ENCODE results near the gene SND1.

SND1 gene

DNA sequence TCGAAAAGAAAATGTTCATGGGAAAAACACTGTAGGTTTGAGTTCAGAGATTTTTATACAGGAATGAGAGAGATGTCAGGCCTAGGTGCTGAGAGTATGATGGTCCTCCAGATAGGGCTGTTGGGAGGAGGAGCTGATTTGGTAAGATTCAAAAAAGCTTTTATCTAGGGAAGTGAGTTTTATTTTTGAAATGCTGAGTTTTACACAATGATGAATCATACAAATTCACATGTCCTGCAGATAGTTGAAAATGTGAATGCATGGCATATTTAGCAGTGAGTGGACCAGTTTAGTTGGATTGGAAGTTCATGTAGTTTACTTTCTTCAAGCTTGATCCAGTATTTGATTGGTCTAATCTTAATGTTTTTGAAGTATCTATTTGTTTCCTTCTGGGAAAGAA lies 224.4 kb downstream of the SND1 start:
- DNase-seq, result peak; percentile 75

DNA sequence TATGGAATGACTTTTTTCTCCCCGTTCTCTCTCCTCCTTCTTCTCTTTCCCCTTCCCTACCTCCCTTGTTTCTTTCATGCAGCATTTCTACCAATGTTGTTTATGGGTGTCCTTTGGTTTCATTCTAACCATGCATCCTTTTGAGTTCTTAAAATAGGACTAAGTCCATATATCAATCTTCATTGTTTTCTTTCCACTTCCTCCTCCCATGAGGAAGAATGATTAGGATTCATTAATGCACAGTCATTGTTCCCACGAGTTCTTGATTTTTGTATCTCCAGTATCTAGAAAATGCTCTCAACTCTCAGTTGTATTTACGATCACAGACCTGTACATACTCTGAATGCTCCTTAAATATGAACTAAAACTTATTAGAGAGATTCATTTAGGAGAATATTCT lies 226.0 kb downstream of the SND1 start:
- peak; percentile 40 for DNase-seq

DNA sequence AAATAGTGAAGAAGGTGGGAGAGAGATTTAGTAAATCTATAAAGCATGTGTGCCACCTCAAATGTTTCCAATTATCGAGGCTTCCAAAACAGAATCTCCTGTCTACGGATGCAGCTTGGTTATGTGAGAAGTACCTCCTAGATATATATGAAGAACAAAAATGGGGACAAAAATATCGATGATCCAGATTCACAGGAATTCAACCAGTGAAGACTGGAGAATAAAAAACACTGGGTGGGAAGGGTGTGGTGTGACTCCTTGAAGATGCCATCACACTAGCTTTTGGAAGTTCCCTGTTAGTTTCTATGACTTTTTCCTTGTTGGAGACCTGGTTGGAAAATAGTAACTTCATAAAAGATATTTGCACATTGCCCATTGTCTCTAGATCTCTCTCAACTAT lies 226.8 kb downstream of the SND1 start:
- DNase-seq, result no peak

- DNase-seq, result no peak
Measured at GRCh38 chr7:127879436-127879835, 227.4 kb downstream of the SND1 start.

DNA sequence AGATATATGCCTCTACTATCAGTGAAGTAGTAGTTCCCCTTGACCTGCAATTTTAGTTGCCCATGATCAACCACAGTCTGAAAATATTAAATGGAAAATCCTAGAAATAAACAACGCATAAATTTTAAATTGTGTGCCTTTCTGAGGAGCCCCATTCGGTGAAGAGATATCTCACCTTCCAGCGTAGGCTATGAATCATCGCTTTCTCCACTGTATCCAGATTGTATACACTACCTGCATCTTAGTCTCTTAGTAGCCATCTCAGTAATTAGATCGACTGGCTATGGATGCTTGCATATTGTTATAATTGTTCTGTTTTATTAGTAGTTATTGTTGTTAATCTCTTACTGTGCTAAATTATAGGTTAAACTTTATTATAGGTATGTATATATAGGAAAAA lies 227.9 kb downstream of the SND1 start:
- DNase-seq, result no peak

GRCh38 chr7:127880454-127880853 lies 228.5 kb downstream of the SND1 start:
- DNase-seq, result no peak

DNA sequence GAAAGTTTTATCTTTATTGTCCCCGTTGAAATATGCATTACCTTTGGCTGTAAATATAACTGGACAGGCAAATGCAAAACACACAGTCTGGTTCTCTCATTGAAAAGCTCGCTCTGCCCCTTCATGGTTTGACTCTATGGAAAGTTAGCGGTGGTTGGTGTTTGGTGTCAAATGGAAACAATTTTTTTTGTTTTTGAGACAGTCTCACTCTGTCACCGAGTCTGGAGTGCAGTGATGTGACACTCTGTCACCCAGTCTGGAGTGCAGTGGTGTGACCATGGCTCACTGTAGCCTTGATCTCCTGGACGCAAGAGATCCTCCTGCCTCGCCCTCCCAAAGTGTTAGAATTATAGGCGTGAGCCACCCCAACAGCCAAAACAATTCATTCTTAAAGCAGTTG lies 229.6 kb downstream of the SND1 start:
- no peak for DNase-seq

- DNase-seq, result no peak
Measured at GRCh38 chr7:127882313-127882920, 230.4 kb downstream of the SND1 start.

DNA sequence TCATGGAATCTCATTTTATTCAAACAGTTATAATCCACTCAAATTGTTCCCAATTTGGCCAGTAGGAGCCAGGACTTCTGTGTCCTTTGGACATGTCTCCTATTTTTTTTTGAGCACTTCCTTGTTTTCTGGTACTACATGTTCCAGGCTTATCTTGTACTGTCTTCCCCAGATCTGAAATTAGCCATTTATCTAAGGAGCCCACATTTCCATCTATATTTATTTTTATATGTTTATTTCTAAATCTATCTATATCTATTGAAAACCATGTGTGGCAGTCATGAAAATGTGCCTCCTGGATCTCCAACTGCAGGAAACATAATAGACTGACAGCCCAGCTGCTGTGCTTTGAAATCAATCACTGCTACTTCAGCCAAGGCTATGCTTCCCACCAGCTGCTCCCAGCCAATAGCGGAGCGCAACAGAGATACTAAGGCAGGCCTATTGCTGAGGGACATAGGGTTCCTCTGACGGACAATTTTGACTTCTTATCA lies 232.1 kb downstream of the SND1 start:
- DNase-seq, result no peak

- no peak for DNase-seq
Measured at GRCh38 chr7:127885222-127885772, 233.3 kb downstream of the SND1 start.

DNA sequence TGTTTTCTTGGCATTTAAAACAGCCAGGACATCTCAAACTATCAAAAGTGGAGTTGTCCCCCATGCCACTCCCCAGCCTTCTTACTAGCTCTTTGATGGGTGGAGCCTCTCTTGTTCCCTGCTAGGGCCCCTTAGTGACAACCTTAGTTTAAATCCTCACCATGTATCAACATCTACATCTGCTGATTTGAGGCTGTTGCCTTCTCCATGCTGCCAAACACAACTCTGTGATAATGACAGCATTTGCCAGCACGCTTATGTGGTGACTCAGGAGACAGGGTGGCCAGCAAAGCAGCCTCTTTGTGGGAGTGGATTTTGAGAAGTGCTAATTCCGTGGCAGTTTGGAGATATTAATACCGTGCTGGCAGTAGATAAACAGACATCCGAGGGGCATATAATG lies 233.8 kb downstream of the SND1 start:
- peak; percentile 36 for DNase-seq

DNA sequence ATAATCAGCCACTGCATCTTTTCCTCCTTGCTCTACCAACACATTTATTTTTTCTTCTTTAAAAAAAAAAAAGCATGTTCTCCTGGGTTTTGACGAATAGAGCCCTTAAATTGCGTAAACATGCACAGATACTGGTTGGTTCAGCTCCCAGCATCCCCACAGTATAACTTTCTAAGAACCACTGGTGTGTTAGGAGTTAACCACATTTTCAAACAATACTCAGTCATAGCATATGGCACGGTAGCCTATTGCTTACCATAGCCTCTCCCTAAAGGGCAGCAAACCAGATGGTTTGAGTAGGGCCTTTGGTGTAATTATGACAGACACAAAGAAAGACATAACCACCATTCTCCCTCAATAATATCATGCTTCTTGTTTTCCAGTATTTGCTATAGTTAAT lies 234.3 kb downstream of the SND1 start:
- DNase-seq, result no peak

- DNase-seq, result no peak
Measured at GRCh38 chr7:127887096-127887495, 235.1 kb downstream of the SND1 start.

GRCh38 chr7:127887631-127888030 lies 235.6 kb downstream of the SND1 start:
- no peak for DNase-seq

DNA sequence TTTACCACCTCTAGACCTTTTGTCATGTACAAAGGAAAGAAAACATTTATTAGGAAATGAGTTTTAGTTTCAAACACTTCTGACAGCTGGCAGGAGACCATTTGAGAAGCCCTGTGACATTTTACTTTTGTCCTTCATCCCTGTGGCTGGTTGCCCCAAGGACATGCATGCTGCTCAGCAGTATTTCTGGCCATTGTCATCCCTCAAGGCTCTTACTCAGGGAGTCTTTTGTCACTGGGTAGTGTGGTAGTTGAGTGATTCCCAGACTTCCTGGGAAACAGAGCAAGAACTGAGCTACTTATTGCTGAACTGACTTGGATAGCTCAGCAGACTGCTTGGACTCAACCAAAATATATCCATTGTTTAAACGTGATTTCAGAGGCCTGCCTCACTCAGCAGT lies 236.4 kb downstream of the SND1 start:
- DNase-seq, result no peak

GRCh38 chr7:127888825-127889224 lies 236.8 kb downstream of the SND1 start:
- DNase-seq, result no peak

GRCh38 chr7:127889677-127890076 lies 237.7 kb downstream of the SND1 start:
- no peak for DNase-seq

- peak; percentile 57 for DNase-seq
Measured at GRCh38 chr7:127890726-127891125, 238.7 kb downstream of the SND1 start.

- no peak for DNase-seq
Measured at GRCh38 chr7:127891144-127891543, 239.2 kb downstream of the SND1 start.

DNA sequence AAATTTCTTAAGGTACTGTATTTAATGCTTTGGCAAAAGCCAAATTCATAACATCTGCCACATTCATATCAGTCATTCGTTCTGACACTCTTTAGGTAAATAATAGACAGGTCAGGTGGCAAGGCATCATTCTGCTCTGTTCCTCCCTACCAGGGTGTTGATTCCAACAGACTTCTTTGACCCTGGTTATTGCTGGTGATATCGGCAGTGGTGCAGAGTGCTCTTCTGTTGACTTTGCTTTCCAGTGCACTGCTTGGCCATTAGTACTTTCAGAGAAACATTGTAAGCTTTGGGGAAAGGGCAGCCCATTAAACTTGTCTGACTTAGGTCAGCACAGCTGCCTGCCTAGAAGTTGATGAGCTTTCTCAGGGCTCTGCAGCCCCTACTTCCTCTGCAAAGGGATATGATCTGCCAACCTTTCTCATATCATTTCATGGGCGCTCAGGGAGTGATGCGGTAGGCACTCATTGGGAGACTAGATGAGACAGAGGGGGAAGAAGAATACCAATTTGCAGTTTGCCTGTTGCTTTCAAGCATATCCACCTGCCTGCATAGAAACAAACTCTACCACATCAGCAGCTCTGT lies 240.0 kb downstream of the SND1 start:
- no peak for DNase-seq

DNA sequence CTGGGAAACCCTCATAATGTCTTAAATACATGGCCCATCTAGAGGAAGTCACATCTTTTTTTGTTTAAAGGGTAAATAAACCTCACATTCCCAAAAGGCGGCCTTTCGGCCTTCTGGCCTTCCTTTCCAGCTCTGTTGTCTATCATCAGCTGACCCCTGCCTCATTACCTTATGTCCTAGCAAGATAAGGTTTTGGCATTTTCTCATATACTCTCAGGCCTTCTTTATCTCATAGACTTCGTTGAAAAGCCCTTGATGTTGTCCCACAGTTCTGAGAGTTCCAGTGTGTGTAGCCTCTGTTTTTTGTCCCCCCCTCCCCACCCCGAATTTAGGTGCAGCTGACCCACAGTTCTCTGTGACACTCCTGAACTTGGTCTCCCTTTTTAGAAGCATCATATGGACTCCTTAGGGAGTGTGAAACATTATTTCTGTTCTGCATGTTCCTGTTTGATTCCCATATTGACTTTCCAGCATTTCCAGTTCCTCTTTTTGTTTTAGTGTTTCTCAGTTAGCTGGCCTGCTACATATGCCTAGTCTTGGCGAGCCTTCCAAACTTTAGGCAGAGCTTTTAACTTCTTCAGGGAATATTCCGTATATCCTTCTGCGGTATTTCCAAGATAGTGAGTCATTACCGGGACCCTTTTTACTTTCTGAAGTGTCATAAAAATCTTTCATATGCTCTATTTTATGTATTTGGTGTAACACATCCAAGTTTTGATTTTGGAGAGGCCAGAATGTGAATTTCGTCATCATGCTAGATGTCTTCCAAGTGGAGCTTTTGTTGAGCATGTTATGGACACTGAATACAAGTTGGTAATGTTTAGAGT lies 240.7 kb downstream of the SND1 start:
- DNase-seq, result no peak

GRCh38 chr7:127893547-127893946 lies 241.6 kb downstream of the SND1 start:
- DNase-seq, result no peak

GRCh38 chr7:127894588-127894987 lies 242.6 kb downstream of the SND1 start:
- no peak for DNase-seq

- DNase-seq, result no peak
Measured at GRCh38 chr7:127895360-127895759, 243.4 kb downstream of the SND1 start.
